Measurements from ENCODE around the gene OR6C6.

- TF ChIP-seq CTCF (IDR thresholded peaks at IDR 0.05) (no peak), POLR2A (IDR thresholded peaks at IDR 0.05) (no peak)
These were observed 23.8 kb upstream of the OR6C6 start for GRCh38 chr12:55320201-55320600.
